ENCODE measurements around the gene BTRC.
"Not testable (repeated sequence)": the region's sequence is repeated elsewhere in the genome, so short reads cannot be mapped to it uniquely, and the experiment has no call there.

Gene BTRC

DNA sequence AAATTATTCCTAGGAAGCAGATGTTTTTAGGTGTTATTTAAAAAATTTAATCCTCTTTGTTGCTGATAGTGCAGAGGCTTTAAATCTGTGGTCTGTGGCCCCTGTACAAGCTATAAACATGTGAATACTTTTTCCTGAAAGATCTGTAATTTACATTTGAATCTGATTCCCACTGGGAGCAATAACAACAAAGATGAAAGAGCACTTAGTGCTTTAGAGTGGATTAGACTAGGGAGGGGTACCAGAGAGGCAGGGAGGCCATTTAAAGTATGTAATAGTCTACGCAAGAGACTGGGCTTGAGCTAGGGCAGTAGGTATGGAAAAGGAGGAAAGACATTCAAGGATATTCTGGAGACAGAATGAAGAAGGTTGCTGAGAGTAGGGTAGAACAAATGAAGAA, 19.1 kb downstream of the BTRC start:
- Histone ChIP-seq H3K36me3 (ENCODE audit: control insufficient read depth, insufficient read depth, low read length) (no peaks in the 10 kb centered on the region), H3K4me3 (ENCODE audit: low read length) (no peak overlapping the region), H3K27me3 (ENCODE audit: control insufficient read depth, insufficient read depth, low read length) (no peaks in the 10 kb centered on the region), H3K9ac (ENCODE audit: low read length) (no peak overlapping the region), H3K4me1 (ENCODE audit: control insufficient read depth, insufficient read depth, low read length) (no peaks in the 10 kb centered on the region), H3K9me3 (ENCODE audit: control insufficient read depth, low read length) (no peaks in the 10 kb centered on the region)

DNA sequence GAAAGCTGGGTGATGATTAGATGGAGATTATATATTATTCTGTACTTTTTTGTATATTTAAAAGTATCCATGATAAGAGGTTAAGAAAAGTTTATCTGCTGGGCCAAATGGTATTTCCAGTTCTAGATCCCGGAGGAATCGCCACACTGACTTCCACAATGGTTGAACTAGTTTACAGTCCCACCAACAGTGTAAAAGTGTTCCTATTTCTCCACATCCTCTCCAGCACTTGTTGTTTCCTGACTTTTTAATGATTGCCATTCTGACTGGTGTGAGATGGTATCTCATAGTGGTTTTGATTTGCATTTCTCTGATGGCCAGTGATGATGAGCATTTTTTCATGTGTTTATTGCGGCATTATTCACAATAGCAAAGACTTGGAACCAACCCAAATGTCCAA, 20.0 kb downstream of the BTRC start:
- not testable (repeated sequence) for H3K4me1 ChIP-seq (ENCODE audit: control insufficient read depth, insufficient read depth, low read length); H3K36me3 ChIP-seq (ENCODE audit: control insufficient read depth, insufficient read depth, low read length); H3K9ac ChIP-seq (ENCODE audit: low read length); H3K4me3 ChIP-seq (ENCODE audit: low read length); H3K27me3 ChIP-seq (ENCODE audit: control insufficient read depth, insufficient read depth, low read length); H3K9me3 ChIP-seq (ENCODE audit: control insufficient read depth, low read length)

DNA sequence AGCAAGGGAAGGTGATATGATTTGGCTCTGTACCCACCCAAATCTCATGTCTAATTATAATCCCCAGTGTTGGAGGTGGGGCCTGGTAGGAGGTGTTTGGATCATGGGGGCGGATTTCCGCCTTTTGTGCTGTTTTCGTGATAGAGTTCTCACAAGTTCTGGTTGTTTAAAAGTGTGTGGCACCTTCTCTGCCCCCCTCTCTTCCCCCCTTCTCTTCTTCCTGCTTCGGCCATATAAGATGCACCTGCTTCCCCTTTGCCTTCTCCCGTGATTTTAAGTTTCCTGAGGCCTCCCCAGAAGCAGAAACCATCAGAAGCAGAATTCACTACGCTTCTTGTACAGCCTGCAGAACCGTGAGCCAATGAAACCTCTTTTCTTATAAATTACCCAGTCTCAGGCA, 21.1 kb downstream of the BTRC start:
- Histone ChIP-seq H3K9ac (ENCODE audit: low read length) (no peak overlapping the region), H3K9me3 (ENCODE audit: control insufficient read depth, low read length) (no peaks in the 10 kb centered on the region), H3K4me3 (ENCODE audit: low read length) (no peak overlapping the region), H3K36me3 (ENCODE audit: control insufficient read depth, insufficient read depth, low read length) (no peaks in the 10 kb centered on the region), H3K4me1 (ENCODE audit: control insufficient read depth, insufficient read depth, low read length) (no peaks in the 10 kb centered on the region), H3K27me3 (ENCODE audit: control insufficient read depth, insufficient read depth, low read length) (no peaks in the 10 kb centered on the region)

DNA sequence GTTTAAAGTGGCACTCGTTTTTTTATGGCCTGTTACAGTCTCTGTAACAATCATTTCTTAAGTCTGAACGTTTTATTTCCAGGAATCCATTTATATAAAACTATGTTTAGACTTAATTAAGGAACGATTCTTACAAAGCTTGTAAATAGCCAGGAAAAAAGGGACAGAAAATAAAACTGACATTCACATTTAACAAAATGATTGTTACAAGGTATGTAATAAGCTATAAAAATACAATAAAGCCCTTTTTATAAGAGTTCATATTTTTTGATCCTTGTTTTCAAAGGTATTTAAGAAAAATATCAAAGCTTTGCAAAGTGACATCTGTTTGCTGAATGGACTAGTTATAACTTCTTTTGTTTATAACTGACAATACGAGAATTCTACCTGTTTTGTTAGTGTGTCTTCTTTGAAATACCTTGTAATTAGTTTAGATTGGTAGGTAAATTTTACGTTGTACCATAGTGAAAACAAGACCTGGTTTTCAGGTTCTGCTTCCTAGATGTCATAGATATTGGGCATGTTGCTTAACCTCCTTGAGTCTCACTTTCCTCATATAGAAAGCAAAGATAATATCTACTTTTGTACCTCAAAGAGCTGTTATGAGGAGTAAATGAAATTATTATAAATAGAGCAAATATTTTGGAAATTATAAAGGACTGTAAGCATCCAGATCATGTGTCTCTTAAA, 25.8 kb downstream of the BTRC start:
- H3K27me3 ChIP-seq (ENCODE audit: control insufficient read depth, insufficient read depth, low read length), result no peaks in the 10 kb centered on the region
- no peaks in the 10 kb centered on the region for H3K4me1 ChIP-seq (ENCODE audit: control insufficient read depth, insufficient read depth, low read length)
- H3K36me3 ChIP-seq (ENCODE audit: control insufficient read depth, insufficient read depth, low read length), result no peaks in the 10 kb centered on the region
- no peaks in the 10 kb centered on the region for H3K9me3 ChIP-seq (ENCODE audit: control insufficient read depth, low read length)
- H3K4me3 ChIP-seq (ENCODE audit: low read length), result no peak overlapping the region
- no peak overlapping the region for H3K9ac ChIP-seq (ENCODE audit: low read length)

DNA sequence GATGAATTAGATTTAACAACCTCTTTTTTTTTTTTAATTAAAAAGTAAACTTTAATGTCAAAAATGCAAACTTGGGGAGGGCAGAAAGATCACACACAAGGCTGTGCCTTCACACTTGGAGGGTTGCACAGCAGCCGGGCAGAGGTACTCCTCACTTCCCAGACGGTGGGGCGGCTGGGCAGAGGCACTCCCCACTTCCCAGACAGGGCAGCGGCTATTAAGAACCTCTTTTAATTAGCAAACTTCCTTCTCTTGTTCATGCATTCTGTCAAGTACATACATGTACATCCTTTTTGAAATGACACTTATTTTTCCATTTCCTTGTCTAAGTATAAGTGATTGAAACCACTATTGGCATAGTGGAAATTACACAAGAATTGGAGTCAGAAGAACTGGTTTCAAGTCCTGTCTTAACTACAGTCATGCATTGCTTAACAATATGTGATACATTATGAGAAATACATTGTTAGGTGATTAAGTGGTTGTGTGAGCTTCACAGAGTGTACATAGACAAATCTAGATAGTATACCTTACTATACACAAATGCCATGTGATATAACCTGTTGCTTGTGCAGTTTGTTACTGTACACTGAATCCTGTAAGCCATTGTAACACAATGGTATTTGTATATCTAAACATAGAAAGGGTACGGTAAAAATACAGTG, 26.5 kb downstream of the BTRC start:
- H3K27me3 ChIP-seq (ENCODE audit: control insufficient read depth, insufficient read depth, low read length), result no peaks in the 10 kb centered on the region
- no peaks in the 10 kb centered on the region for H3K9me3 ChIP-seq (ENCODE audit: control insufficient read depth, low read length)
- no peak overlapping the region for H3K4me3 ChIP-seq (ENCODE audit: low read length)
- H3K36me3 ChIP-seq (ENCODE audit: control insufficient read depth, insufficient read depth, low read length), result no peaks in the 10 kb centered on the region
- H3K9ac ChIP-seq (ENCODE audit: low read length), result no peak overlapping the region
- H3K4me1 ChIP-seq (ENCODE audit: control insufficient read depth, insufficient read depth, low read length), result no peaks in the 10 kb centered on the region

DNA sequence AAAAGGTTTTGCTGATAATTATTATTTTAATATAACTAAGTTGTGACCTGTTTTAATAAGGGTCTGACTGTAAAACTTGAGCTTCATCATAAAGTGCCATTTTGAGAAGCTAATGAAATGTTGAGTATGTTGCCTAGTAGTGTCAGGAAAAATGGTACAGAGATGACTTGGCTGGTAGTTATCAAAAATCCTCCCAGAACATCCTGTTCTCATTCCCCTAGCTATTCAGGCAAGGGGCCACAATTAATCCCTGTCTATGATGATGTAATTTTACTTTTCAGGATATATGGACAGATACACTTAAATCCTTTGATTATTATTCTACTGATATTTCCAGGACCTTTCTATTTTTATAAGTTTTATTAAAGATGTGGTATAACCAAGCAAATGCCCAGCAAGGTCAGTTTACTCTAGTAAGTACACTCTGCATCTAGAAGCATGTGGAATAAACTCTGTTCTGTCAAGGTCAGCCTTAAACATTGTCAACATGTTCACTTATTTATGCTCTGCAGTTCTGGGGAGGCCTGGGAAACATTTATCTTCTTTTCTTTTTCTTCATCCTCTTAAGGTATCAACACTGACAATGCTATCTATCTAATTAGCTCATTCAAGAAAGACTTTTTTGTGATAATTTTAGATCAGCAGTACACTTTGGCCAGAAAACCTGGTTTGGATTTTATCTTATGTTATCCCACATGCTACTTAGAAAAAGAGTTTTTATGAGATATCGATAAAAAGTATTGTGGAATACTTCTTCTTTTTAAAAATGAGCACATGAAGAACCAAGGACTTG, 32.1 kb downstream of the BTRC start:
- H3K9me3 ChIP-seq (ENCODE audit: control insufficient read depth, low read length), result no peaks in the 10 kb centered on the region
- H3K27me3 ChIP-seq (ENCODE audit: control insufficient read depth, insufficient read depth, low read length), result no peaks in the 10 kb centered on the region
- H3K4me3 ChIP-seq (ENCODE audit: low read length), result no peak overlapping the region
- H3K4me1 ChIP-seq (ENCODE audit: control insufficient read depth, insufficient read depth, low read length), result no peaks in the 10 kb centered on the region
- H3K9ac ChIP-seq (ENCODE audit: low read length), result no peak overlapping the region
- H3K36me3 ChIP-seq (ENCODE audit: control insufficient read depth, insufficient read depth, low read length), result no peaks in the 10 kb centered on the region

DNA sequence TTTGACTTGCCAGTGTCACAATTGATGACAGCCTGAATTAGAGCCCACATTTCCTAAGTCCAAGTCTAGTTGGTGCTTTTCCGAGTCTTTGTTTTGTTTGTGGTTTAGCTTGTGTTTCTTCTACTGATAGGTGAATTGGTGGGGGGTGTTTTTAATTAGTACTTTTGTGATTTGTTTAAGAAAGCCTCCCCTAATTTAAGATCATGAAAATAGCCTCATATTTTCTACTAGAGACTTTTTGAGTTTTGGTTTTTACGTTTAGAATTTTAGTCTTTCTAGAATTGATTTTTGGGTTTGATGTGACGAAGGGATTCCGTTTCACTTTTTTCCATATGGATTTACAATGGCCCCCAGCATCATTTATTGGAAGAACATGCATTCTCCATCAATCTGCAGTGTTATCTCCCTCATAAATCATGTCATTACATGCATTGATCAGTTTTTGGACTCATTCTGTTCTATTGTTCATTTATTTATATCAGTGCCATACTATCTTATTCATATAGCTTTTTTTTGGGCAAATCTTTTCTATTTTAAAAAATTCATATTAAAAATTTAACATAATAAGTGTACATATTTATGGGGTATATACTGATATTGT, 32.8 kb downstream of the BTRC start:
- Histone ChIP-seq H3K27me3 (ENCODE audit: control insufficient read depth, insufficient read depth, low read length) (no peaks in the 10 kb centered on the region), H3K36me3 (ENCODE audit: control insufficient read depth, insufficient read depth, low read length) (no peaks in the 10 kb centered on the region), H3K9ac (ENCODE audit: low read length) (no peak overlapping the region), H3K4me3 (ENCODE audit: low read length) (no peak overlapping the region), H3K4me1 (ENCODE audit: control insufficient read depth, insufficient read depth, low read length) (no peaks in the 10 kb centered on the region), H3K9me3 (ENCODE audit: control insufficient read depth, low read length) (no peaks in the 10 kb centered on the region)

DNA sequence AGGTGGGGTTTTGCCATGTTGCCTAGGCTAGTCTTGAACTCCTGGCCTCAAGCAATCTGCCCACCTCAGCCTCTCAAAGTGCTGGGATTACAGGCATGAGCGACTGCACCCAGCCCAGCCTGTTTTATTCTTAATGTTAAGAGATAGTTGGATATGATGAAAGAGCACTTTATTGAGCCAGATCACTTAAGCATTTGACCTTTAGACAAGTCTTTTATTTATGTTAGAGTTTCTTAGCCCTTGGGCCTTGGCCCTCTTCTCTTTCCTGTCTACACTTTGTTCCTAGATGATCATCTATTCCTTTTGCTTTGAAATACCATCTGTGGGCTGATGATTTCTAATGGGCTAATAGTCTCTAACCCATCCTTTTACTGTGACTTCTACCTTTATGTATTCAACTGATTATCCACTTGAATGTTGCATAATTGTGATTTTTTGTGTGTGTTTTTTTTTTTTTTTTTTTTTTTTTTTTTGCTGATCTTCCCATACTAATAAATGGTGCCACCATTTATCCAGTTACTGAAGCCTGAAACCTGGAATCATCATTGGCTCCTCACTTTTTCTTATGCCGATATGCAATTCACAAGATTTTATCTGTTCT, 34.8 kb downstream of the BTRC start:
- Histone ChIP-seq H3K9me3 (ENCODE audit: control insufficient read depth, low read length) (no peaks in the 10 kb centered on the region), H3K9ac (ENCODE audit: low read length) (no peak overlapping the region), H3K4me3 (ENCODE audit: low read length) (no peak overlapping the region), H3K36me3 (ENCODE audit: control insufficient read depth, insufficient read depth, low read length) (no peaks in the 10 kb centered on the region), H3K27me3 (ENCODE audit: control insufficient read depth, insufficient read depth, low read length) (no peaks in the 10 kb centered on the region), H3K4me1 (ENCODE audit: control insufficient read depth, insufficient read depth, low read length) (no peaks in the 10 kb centered on the region)

DNA sequence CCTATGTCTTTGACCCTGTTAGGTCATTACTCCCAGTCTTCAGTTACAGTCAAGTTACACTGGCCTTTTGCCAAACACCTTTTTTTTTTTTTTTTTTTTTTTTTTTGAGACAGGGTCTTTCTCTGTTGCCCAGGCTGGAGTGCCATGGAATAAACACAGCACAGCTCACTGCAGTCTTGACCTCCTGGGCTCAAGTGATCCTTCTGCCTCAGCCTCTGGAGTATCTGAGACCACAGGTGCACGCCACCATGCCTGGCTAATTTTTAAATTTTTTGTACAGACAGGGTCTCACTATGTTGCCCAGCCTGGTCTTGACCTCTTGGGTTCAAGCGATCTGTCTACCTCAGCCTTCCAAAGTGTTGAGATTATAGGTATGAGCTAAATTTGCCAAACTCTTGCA, 35.6 kb downstream of the BTRC start:
- not testable (repeated sequence) for H3K4me3 ChIP-seq (ENCODE audit: low read length); H3K27me3 ChIP-seq (ENCODE audit: control insufficient read depth, insufficient read depth, low read length); H3K9me3 ChIP-seq (ENCODE audit: control insufficient read depth, low read length); H3K9ac ChIP-seq (ENCODE audit: low read length); H3K36me3 ChIP-seq (ENCODE audit: control insufficient read depth, insufficient read depth, low read length); H3K4me1 ChIP-seq (ENCODE audit: control insufficient read depth, insufficient read depth, low read length)

DNA sequence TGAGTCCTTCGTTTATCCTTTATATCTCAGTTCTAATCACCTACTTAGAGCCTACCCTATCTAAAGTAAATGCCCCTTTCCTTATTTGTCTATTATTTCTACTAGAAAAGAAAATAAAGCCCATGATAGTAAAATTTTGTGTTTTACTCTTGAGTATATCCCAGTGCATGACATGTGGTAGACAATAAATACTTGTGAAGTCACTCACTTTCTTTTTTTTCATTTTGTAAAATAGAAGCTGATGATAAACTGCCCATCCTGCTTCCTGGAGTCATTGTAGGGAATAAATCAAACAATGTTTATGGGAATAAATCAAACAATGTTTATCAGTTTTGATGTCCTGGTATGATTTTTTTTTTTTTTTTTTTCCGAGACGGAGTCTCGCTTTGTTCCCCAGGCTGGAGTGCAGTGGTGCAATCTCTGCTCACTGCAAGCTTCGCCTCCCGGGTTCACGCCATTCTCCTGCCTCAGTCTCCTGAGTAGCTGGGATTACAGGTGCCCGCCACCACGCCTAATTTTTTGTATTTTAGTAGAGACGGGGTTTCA, 36.1 kb downstream of the BTRC start:
- Histone ChIP-seq H3K36me3 (ENCODE audit: control insufficient read depth, insufficient read depth, low read length) (no peaks in the 10 kb centered on the region), H3K27me3 (ENCODE audit: control insufficient read depth, insufficient read depth, low read length) (no peaks in the 10 kb centered on the region), H3K4me3 (ENCODE audit: low read length) (no peak overlapping the region), H3K4me1 (ENCODE audit: control insufficient read depth, insufficient read depth, low read length) (no peaks in the 10 kb centered on the region), H3K9me3 (ENCODE audit: control insufficient read depth, low read length) (no peaks in the 10 kb centered on the region), H3K9ac (ENCODE audit: low read length) (no peak overlapping the region)

DNA sequence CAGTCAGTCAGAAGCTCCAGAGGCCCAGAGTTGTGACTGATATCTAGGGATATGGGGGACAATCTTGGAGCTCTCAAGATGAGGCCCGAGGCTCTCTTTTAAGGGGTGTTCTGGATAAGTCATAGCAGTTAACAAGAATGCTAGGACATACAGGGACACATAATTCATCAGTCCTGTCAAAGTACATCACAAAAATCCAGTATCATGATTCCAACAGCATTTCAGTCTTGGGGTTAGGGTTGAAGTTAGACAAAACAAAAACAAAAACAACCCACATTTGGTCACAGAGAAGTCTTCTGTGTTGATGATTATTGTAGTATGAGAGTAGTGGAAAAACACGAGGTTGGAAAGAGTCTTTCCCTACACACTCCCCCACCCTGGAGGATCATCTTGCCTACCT, 39.4 kb downstream of the BTRC start:
- H3K36me3 ChIP-seq (ENCODE audit: control insufficient read depth, insufficient read depth, low read length), result no peaks in the 10 kb centered on the region

More for the DNA sequence above, 39.4 kb downstream of the BTRC start:
- Histone ChIP-seq H3K9ac (ENCODE audit: low read length) (no peak overlapping the region), H3K4me3 (ENCODE audit: low read length) (no peak overlapping the region), H3K27me3 (ENCODE audit: control insufficient read depth, insufficient read depth, low read length) (no peaks in the 10 kb centered on the region), H3K4me1 (ENCODE audit: control insufficient read depth, insufficient read depth, low read length) (no peaks in the 10 kb centered on the region), H3K9me3 (ENCODE audit: control insufficient read depth, low read length) (no peaks in the 10 kb centered on the region)

Data from mucosa of stomach (tissue), 1 donor.